Osteocyte (in vitro differentiated cells): Measurements from ENCODE around the gene RBM4B. TPM values are rescaled to one million over a fixed set of nuclear protein-coding genes. Genes with fewer than 3 reads are reported as not detected.

Experiments used
- DNase-seq: peaks from one replicate; pipeline ENCODE4 v3.0.0; 2021; ENCODE audit warnings: mixed read lengths; ENCODE audit not compliant: unreplicated experiment; ENCODE audit errors: extremely low spot score
- H3K27ac Mint-ChIP-seq: one replicate; pipeline ENCODE4 v1.8.0; 2021; ENCODE audit warnings: mild to moderate bottlenecking, mixed read lengths; ENCODE audit not compliant: unreplicated experiment
- H3K27me3 Mint-ChIP-seq: one replicate; pipeline ENCODE4 v1.8.0; 2021; ENCODE audit warnings: mixed read lengths; ENCODE audit not compliant: unreplicated experiment
- H3K36me3 Mint-ChIP-seq: one replicate; pipeline ENCODE4 v1.8.0; 2021; ENCODE audit warnings: mixed read lengths; ENCODE audit not compliant: unreplicated experiment
- H3K4me1 Mint-ChIP-seq: one replicate; pipeline ENCODE4 v1.8.0; 2021; ENCODE audit warnings: mixed read lengths; ENCODE audit not compliant: unreplicated experiment
- H3K4me3 Mint-ChIP-seq: one replicate; pipeline ENCODE4 v1.8.0; 2021; ENCODE audit warnings: mild to moderate bottlenecking, moderate library complexity, mixed read lengths; ENCODE audit not compliant: unreplicated experiment
- H3K9me3 Mint-ChIP-seq: one replicate; pipeline ENCODE4 v1.8.0; 2021; ENCODE audit warnings: mixed read lengths; ENCODE audit not compliant: unreplicated experiment
- CTCF ChIP-seq: fragments of 200-600 bp; sonication (generic); IDR thresholded peaks from 2 replicates; pipeline ENCODE4 v1.5.0; 2021; ENCODE audit warnings: antibody characterized with exemption, mild to moderate bottlenecking, moderate library complexity
- total RNA-seq: library from RNA; stranded (reverse); gene quantifications from 2 replicates; pipeline ENCODE4 v1.2.1, GENCODE V29; 2021

Gene RBM4B
- total RNA-seq, 1 donor from 2014 or later = 31.4 TPM

- H3K9me3 Mint-ChIP-seq = no peaks in the 10 kb centered on the region
- no peak overlapping the region for H3K4me3 Mint-ChIP-seq
- no peak for TF ChIP-seq CTCF
- no peak overlapping the region for H3K27ac Mint-ChIP-seq
- DNase-seq = no peak
- peaks cover 33% of the 10 kb centered on the region for H3K4me1 Mint-ChIP-seq
- peaks cover 19% of the 10 kb centered on the region for H3K27me3 Mint-ChIP-seq
- peaks cover 1% of the 10 kb centered on the region for H3K36me3 Mint-ChIP-seq
Observed at GRCh38 chr11:66722745-66723651, 45.3 kb upstream of the RBM4B start.

GRCh38 chr11:66721939-66722338 is 44.3 kb upstream of the RBM4B start:
- no peaks in the 10 kb centered on the region for H3K9me3 Mint-ChIP-seq
- no peak overlapping the region for H3K4me3 Mint-ChIP-seq
- no peak for DNase-seq
- no peak for TF ChIP-seq CTCF
- H3K27me3 Mint-ChIP-seq = peaks cover 17% of the 10 kb centered on the region
- no peak overlapping the region for H3K27ac Mint-ChIP-seq
- H3K4me1 Mint-ChIP-seq = peaks cover 28% of the 10 kb centered on the region
- peaks cover 1% of the 10 kb centered on the region for H3K36me3 Mint-ChIP-seq

GRCh38 chr11:66720899-66721470 is 43.3 kb upstream of the RBM4B start:
- TF ChIP-seq CTCF = no peak
- Mint-ChIP-seq H3K4me1 (peaks cover 20% of the 10 kb centered on the region), H3K9me3 (no peaks in the 10 kb centered on the region), H3K27me3 (peaks cover 8% of the 10 kb centered on the region), H3K4me3 (no peak overlapping the region), H3K27ac (peak overlapping the region; percentile 86), H3K36me3 (peaks cover 1% of the 10 kb centered on the region)
- DNase-seq = no peak

- peak overlapping the region; percentile 86 for H3K27ac Mint-ChIP-seq
- H3K9me3 Mint-ChIP-seq = no peaks in the 10 kb centered on the region
- DNase-seq = peak; percentile 91
- no peak overlapping the region for H3K4me3 Mint-ChIP-seq
- peaks cover 14% of the 10 kb centered on the region for H3K4me1 Mint-ChIP-seq
- no peak for TF ChIP-seq CTCF
- H3K36me3 Mint-ChIP-seq = peaks cover 1% of the 10 kb centered on the region
- H3K27me3 Mint-ChIP-seq = peaks cover 2% of the 10 kb centered on the region
Observed at GRCh38 chr11:66720223-66720898, 42.7 kb upstream of the RBM4B start.
